Progenitor cell of endocrine pancreas (in vitro differentiated cells): Measurements from ENCODE around the gene ASB1. TPM values are rescaled to one million over a fixed set of nuclear protein-coding genes. Genes with fewer than 3 reads are reported as not detected.

ENCODE experiments used
- DNase-seq: peaks from one replicate; pipeline ENCODE4 v3.0.0; 2021; ENCODE audit warnings: low spot score; ENCODE audit not compliant: unreplicated experiment
- H3K27ac Mint-ChIP-seq: 2 replicates; pipeline ENCODE4 v1.8.0; 2021; ENCODE audit warnings: mild to moderate bottlenecking, moderate library complexity, mixed read lengths
- H3K27me3 Mint-ChIP-seq: 2 replicates; pipeline ENCODE4 v1.8.0; 2021; ENCODE audit warnings: mixed read lengths
- H3K36me3 Mint-ChIP-seq: 2 replicates; pipeline ENCODE4 v1.8.0; 2022; ENCODE audit warnings: mixed read lengths; ENCODE audit not compliant: insufficient read depth
- H3K4me1 Mint-ChIP-seq: 2 replicates; pipeline ENCODE4 v1.8.0; 2021; ENCODE audit warnings: low read depth, mixed read lengths
- H3K4me3 Mint-ChIP-seq: 2 replicates; pipeline ENCODE4 v1.8.0; 2021; ENCODE audit warnings: low read depth, mild to moderate bottlenecking, moderate library complexity, mixed read lengths
- H3K9me3 Mint-ChIP-seq: 2 replicates; pipeline ENCODE4 v1.8.0; 2021; ENCODE audit warnings: low read depth, mixed read lengths
- total RNA-seq: library from RNA; stranded (reverse); gene quantifications from 2 replicates; pipeline ENCODE4 v1.2.1, GENCODE V29; 2021
- TF ChIP-seq, protein P1 (sequence below): fragments of 200-600 bp; sonication (generic); IDR thresholded peaks from one replicate; pipeline ENCODE4 v1.5.0; 2021; ENCODE audit warnings: antibody characterized with exemption, mild to moderate bottlenecking; ENCODE audit not compliant: unreplicated experiment

Gene ASB1
- total RNA-seq, 1 donor from 2014 or later: 46.8 TPM

DNA sequence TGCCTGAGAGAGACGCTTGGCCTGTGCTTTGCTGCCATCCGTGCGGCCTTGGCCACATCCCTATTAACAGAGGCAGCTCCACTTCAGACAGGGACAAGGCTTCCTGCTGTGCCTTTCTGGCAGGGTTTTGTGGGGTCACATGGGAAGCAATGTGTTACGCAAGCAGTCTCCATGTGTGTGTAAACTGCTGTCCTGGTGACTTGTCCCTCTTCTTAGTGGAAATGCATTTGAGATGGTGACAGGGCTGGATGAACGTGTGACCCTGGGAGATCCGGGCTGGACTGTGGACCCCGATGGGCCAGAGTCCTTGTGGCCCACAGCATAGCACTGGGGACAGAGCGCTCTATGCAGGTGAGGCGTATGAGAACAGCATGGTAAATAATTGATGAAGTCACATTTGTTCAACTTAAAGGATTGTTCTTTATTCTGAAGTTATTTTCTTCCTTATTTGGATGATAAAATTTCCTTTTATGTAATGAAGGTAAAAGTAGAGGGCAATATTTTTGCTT is 23.2 kb downstream of the ASB1 start:
- DNase-seq: no peak
- Mint-ChIP-seq H3K4me1 (no peaks in the 10 kb centered on the region), H3K27ac (no peak overlapping the region), H3K27me3 (no peaks in the 10 kb centered on the region), H3K4me3 (no peak overlapping the region), H3K36me3 (peaks cover 33% of the 10 kb centered on the region), H3K9me3 (no peaks in the 10 kb centered on the region)
- TF ChIP-seq, protein P1, sequence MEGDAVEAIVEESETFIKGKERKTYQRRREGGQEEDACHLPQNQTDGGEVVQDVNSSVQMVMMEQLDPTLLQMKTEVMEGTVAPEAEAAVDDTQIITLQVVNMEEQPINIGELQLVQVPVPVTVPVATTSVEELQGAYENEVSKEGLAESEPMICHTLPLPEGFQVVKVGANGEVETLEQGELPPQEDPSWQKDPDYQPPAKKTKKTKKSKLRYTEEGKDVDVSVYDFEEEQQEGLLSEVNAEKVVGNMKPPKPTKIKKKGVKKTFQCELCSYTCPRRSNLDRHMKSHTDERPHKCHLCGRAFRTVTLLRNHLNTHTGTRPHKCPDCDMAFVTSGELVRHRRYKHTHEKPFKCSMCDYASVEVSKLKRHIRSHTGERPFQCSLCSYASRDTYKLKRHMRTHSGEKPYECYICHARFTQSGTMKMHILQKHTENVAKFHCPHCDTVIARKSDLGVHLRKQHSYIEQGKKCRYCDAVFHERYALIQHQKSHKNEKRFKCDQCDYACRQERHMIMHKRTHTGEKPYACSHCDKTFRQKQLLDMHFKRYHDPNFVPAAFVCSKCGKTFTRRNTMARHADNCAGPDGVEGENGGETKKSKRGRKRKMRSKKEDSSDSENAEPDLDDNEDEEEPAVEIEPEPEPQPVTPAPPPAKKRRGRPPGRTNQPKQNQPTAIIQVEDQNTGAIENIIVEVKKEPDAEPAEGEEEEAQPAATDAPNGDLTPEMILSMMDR: no peak

GRCh38 chr2:238450440-238450861 is 23.7 kb downstream of the ASB1 start:
- TF ChIP-seq, protein P1: no peak
- H3K36me3 Mint-ChIP-seq: peaks cover 31% of the 10 kb centered on the region
- H3K27me3 Mint-ChIP-seq: no peaks in the 10 kb centered on the region
- no peak overlapping the region for H3K27ac Mint-ChIP-seq
- no peak overlapping the region for H3K4me3 Mint-ChIP-seq
- H3K4me1 Mint-ChIP-seq: no peaks in the 10 kb centered on the region
- no peaks in the 10 kb centered on the region for H3K9me3 Mint-ChIP-seq
- no peak for DNase-seq

DNA sequence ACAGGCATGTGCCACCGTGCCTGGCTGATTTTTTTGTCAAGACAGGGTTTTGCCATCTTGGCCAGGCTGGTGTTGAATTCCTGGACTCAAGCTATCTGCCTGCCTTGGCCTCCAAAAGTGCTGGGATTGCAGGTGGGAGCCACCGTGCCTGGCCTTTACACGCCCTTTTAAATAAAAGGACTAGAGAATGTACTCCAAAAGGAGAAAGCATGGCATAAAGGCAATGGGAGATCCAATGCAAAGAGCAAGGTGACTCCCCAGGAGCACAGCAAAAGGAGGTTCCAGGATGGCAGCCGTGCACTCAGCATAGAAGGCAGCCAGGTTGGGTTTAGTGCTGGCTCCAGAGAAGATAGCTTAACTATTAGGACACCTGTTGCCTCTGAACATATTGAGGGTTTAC is 27.1 kb downstream of the ASB1 start:
- Mint-ChIP-seq H3K36me3 (peaks cover 15% of the 10 kb centered on the region), H3K4me1 (no peaks in the 10 kb centered on the region), H3K4me3 (no peak overlapping the region), H3K27ac (no peak overlapping the region), H3K27me3 (no peaks in the 10 kb centered on the region), H3K9me3 (peaks cover 5% of the 10 kb centered on the region)
- TF ChIP-seq, protein P1: no peak
- DNase-seq: no peak

DNA sequence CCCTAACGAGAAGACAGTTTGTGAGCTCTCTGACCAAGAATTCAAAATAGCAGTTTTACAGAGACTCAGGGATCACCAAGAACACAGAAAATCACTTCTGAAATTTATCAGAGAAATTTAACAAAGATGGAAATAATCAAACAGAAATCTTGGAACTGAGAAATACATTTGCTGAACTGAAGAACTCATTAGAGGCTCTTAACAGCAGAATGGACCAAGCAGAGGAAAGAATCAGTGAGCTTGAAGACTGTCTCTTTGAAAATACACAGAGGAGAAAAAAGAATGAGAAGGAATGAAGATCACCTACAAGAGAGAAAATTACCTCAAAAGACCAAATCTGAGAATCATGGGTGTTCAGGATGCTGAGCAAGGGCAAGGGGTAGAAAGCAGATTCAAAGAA is 29.7 kb downstream of the ASB1 start:
- H3K36me3 Mint-ChIP-seq: peaks cover 9% of the 10 kb centered on the region
- H3K27ac Mint-ChIP-seq: no peak overlapping the region

GRCh38 chr2:238456970-238457926 is 30.5 kb downstream of the ASB1 start:
- Mint-ChIP-seq H3K4me3 (no peak overlapping the region), H3K27me3 (no peaks in the 10 kb centered on the region), H3K36me3 (peaks cover 7% of the 10 kb centered on the region), H3K27ac (no peak overlapping the region), H3K9me3 (peaks cover 5% of the 10 kb centered on the region), H3K4me1 (no peaks in the 10 kb centered on the region)
- no peak for DNase-seq
- TF ChIP-seq, protein P1: no peak

More for the DNA sequence above, 29.7 kb downstream of the ASB1 start:
- Mint-ChIP-seq H3K9me3 (peaks cover 5% of the 10 kb centered on the region), H3K4me3 (no peak overlapping the region), H3K4me1 (no peaks in the 10 kb centered on the region), H3K27me3 (no peaks in the 10 kb centered on the region)
- TF ChIP-seq, protein P1: no peak
- no peak for DNase-seq
